ENCODE data around the gene SFXN5.
"Not testable (repeated sequence)": the region's sequence is repeated elsewhere in the genome, so short reads cannot be mapped to it uniquely, and the experiment has no call there.

- TF ChIP-seq CTCF (IDR thresholded peaks at IDR 0.05); PBX3 (IDR thresholded peaks at IDR 0.05); NR3C1 (IDR thresholded peaks at IDR 0.05); RFX5 (IDR thresholded peaks at IDR 0.05); REST (IDR thresholded peaks at IDR 0.05); POLR2A (IDR thresholded peaks at IDR 0.05; ENCODE audit: low read length): not testable (repeated sequence)
These were observed 6.4 kb downstream of the SFXN5 start for GRCh38 chr2:73065070-73065469.
